Natural killer cell treated with Interleukin-12 subunit alpha and Interleukin-12 subunit beta and Interleukin-15 and Interleukin-18, amount 100 ng/mL, for 72 hours (primary cell): ENCODE data around the gene IL18R1. TPM values are rescaled to one million over a fixed set of nuclear protein-coding genes. Genes with fewer than 3 reads are reported as not detected.
A peak's percentile ranks its signal among the peaks of the same experiment; 100 is the strongest.

Source experiments
- ATAC-seq, 2 donors: fragments of 150-1000 bp; cut with Tn5 transposase in 1 of 2; sonication (Bioruptor Pico), chemical (Tn5 transposase) in 1 of 2; 2 replicates each; pipeline ENCODE4 v1.10.0; 2021
- DNase-seq: peaks from one replicate; pipeline ENCODE4 v3.0.0; 2022; ENCODE audit warnings: low spot score
- H3K27ac Mint-ChIP-seq, 2 donors: 1 replicate in 1 of 2; 2 replicates in 1 of 2; pipeline ENCODE4 v1.8.0; 2022; ENCODE audit warnings: mixed read lengths in 2 of 2, mild to moderate bottlenecking in 1 of 2, moderate library complexity in 1 of 2
- H3K27me3 Mint-ChIP-seq, 2 donors: 1 replicate in 1 of 2; 2 replicates in 1 of 2; pipeline ENCODE4 v1.8.0; 2022; ENCODE audit warnings: mixed read lengths in 2 of 2
- H3K36me3 Mint-ChIP-seq: one replicate; pipeline ENCODE4 v1.8.0; 2022; ENCODE audit warnings: mixed read lengths
- H3K4me1 Mint-ChIP-seq, 2 donors: 1 replicate in 1 of 2; 2 replicates in 1 of 2; pipeline ENCODE4 v1.8.0; 2022; ENCODE audit warnings: low read depth in 2 of 2, mixed read lengths in 2 of 2, mild to moderate bottlenecking in 1 of 2
- H3K4me3 Mint-ChIP-seq: one replicate; pipeline ENCODE4 v1.8.0; 2022; ENCODE audit warnings: mixed read lengths
- H3K9me3 Mint-ChIP-seq: 2 replicates; pipeline ENCODE4 v1.8.0; 2022; ENCODE audit warnings: mixed read lengths
- total RNA-seq, 2 donors: library from RNA; stranded (reverse); gene quantifications; one replicate each; pipeline ENCODE4 v1.2.3, GENCODE V29; 2022

Gene IL18R1
- total RNA-seq, 2 donors from 2014 or later: 135 to 219 TPM

GRCh38 chr2:102358496-102358895 lies 2.9 kb downstream of the IL18R1 start:
- peak overlapping the region; percentile 100 for H3K4me3 Mint-ChIP-seq
- H3K4me1 Mint-ChIP-seq: peaks cover 56 to 71% of the 10 kb centered on the region in 2 donors
- H3K36me3 Mint-ChIP-seq: peaks cover 55% of the 10 kb centered on the region
- DNase-seq (no peak), ATAC-seq (no peak)
- H3K27ac Mint-ChIP-seq: peak overlapping the region; percentile 99 to 100
- no peaks in the 10 kb centered on the region for H3K27me3 Mint-ChIP-seq
- no peaks in the 10 kb centered on the region for H3K9me3 Mint-ChIP-seq

- peaks cover 62 to 81% of the 10 kb centered on the region in 2 donors for H3K4me1 Mint-ChIP-seq
- no peak for DNase-seq
- no peaks in the 10 kb centered on the region for H3K9me3 Mint-ChIP-seq
- no peak for ATAC-seq
- H3K36me3 Mint-ChIP-seq: peaks cover 65% of the 10 kb centered on the region
- H3K27me3 Mint-ChIP-seq: no peaks in the 10 kb centered on the region
- H3K27ac Mint-ChIP-seq: peak overlapping the region; percentile 99 to 100
- H3K4me3 Mint-ChIP-seq: peak overlapping the region; percentile 100
Observed at GRCh38 chr2:102359527-102359926, 3.9 kb downstream of the IL18R1 start.

- Mint-ChIP-seq H3K27ac (peak overlapping the region; percentile 78 to 100), H3K4me3 (peak overlapping the region; percentile 66), H3K27me3 (no peaks in the 10 kb centered on the region), H3K4me1 (peaks cover 73 to 85% of the 10 kb centered on the region in 2 donors), H3K36me3 (peaks cover 78% of the 10 kb centered on the region), H3K9me3 (peaks cover 13% of the 10 kb centered on the region)
- ATAC-seq (no peak), DNase-seq (no peak)
Observed at GRCh38 chr2:102361632-102362241, 6.1 kb downstream of the IL18R1 start.

GRCh38 chr2:102365763-102366162 lies 10.2 kb downstream of the IL18R1 start:
- Mint-ChIP-seq H3K4me1 (peaks cover 81 to 96% of the 10 kb centered on the region in 2 donors), H3K36me3 (peaks cover 85% of the 10 kb centered on the region), H3K27ac (peak overlapping the region; percentile 99 to 100), H3K4me3 (peak overlapping the region; percentile 88), H3K27me3 (no peaks in the 10 kb centered on the region), H3K9me3 (peaks cover 13% of the 10 kb centered on the region)
- ATAC-seq (no peak), DNase-seq (no peak)

- Mint-ChIP-seq H3K27me3 (no peaks in the 10 kb centered on the region), H3K4me3 (peak overlapping the region; percentile 88), H3K4me1 (peaks cover 83 to 95% of the 10 kb centered on the region in 2 donors), H3K9me3 (peaks cover 13% of the 10 kb centered on the region), H3K36me3 (peaks cover 80% of the 10 kb centered on the region), H3K27ac (peak overlapping the region; percentile 99 to 100)
- DNase-seq: no peak
- peak; percentile 69 to 71 for ATAC-seq
Observed at GRCh38 chr2:102366406-102367112, 11.0 kb downstream of the IL18R1 start.

GRCh38 chr2:102367331-102367971 lies 11.9 kb downstream of the IL18R1 start:
- Mint-ChIP-seq H3K27me3 (no peaks in the 10 kb centered on the region), H3K4me3 (peak overlapping the region; percentile 88), H3K4me1 (peaks cover 78 to 89% of the 10 kb centered on the region in 2 donors), H3K9me3 (peaks cover 13% of the 10 kb centered on the region), H3K36me3 (peaks cover 73% of the 10 kb centered on the region), H3K27ac (peak overlapping the region; percentile 99 to 100)
- DNase-seq (no peak), ATAC-seq (peak; percentile 72 to 74)

GRCh38 chr2:102368461-102369109 lies 13.0 kb downstream of the IL18R1 start:
- H3K4me3 Mint-ChIP-seq: peak overlapping the region; percentile 88
- peak overlapping the region; percentile 99 to 100 for H3K27ac Mint-ChIP-seq

GRCh38 chr2:102369866-102370265 lies 14.3 kb downstream of the IL18R1 start:
- Mint-ChIP-seq H3K4me3 (peak overlapping the region; percentile 88), H3K27ac (peak overlapping the region; percentile 99 to 100), H3K4me1 (peaks cover 66 to 69% of the 10 kb centered on the region in 2 donors), H3K9me3 (peaks cover 11% of the 10 kb centered on the region), H3K27me3 (no peaks in the 10 kb centered on the region), H3K36me3 (peaks cover 65% of the 10 kb centered on the region)
- DNase-seq (no peak), ATAC-seq (no peak)

More at GRCh38 chr2:102368461-102369109, 13.0 kb downstream of the IL18R1 start:
- Mint-ChIP-seq H3K27me3 (no peaks in the 10 kb centered on the region), H3K9me3 (peaks cover 13% of the 10 kb centered on the region), H3K4me1 (peaks cover 72 to 78% of the 10 kb centered on the region in 2 donors), H3K36me3 (peaks cover 70% of the 10 kb centered on the region)
- ATAC-seq (peak; percentile 85 to 89), DNase-seq (peak; percentile 91)

GRCh38 chr2:102376052-102376591 lies 20.5 kb downstream of the IL18R1 start:
- H3K27ac Mint-ChIP-seq: peak overlapping the region; percentile 65 to 82
- H3K9me3 Mint-ChIP-seq: peaks cover 2% of the 10 kb centered on the region
- peaks cover 63% of the 10 kb centered on the region for H3K36me3 Mint-ChIP-seq
- no peak for ATAC-seq
- DNase-seq: no peak
- peak overlapping the region; percentile 37 for H3K4me3 Mint-ChIP-seq
- peaks cover 48 to 55% of the 10 kb centered on the region in 2 donors for H3K4me1 Mint-ChIP-seq
- no peaks in the 10 kb centered on the region for H3K27me3 Mint-ChIP-seq

- Mint-ChIP-seq H3K9me3 (peaks cover 12% of the 10 kb centered on the region), H3K4me3 (no peak overlapping the region), H3K27me3 (no peaks in the 10 kb centered on the region), H3K4me1 (peaks cover 44 to 55% of the 10 kb centered on the region in 2 donors), H3K36me3 (peaks cover 76% of the 10 kb centered on the region), H3K27ac (no peak overlapping the region)
- DNase-seq (no peak), ATAC-seq (no peak)
Observed at GRCh38 chr2:102383722-102384121, 28.1 kb downstream of the IL18R1 start.

GRCh38 chr2:102385522-102385921 lies 29.9 kb downstream of the IL18R1 start:
- H3K27ac Mint-ChIP-seq: peak overlapping the region; percentile 46 to 79
- no peak for DNase-seq

GRCh38 chr2:102386004-102386403 lies 30.4 kb downstream of the IL18R1 start:
- H3K36me3 Mint-ChIP-seq: peaks cover 79% of the 10 kb centered on the region
- peak overlapping the region; percentile 46 to 79 for H3K27ac Mint-ChIP-seq
- DNase-seq: no peak
- no peak for ATAC-seq
- no peaks in the 10 kb centered on the region for H3K27me3 Mint-ChIP-seq
- peaks cover 12% of the 10 kb centered on the region for H3K9me3 Mint-ChIP-seq
- H3K4me3 Mint-ChIP-seq: no peak overlapping the region
- peaks cover 39 to 54% of the 10 kb centered on the region in 2 donors for H3K4me1 Mint-ChIP-seq

More at GRCh38 chr2:102385522-102385921, 29.9 kb downstream of the IL18R1 start:
- Mint-ChIP-seq H3K36me3 (peaks cover 78% of the 10 kb centered on the region), H3K4me1 (peaks cover 44 to 54% of the 10 kb centered on the region in 2 donors), H3K9me3 (peaks cover 12% of the 10 kb centered on the region), H3K27me3 (no peaks in the 10 kb centered on the region), H3K4me3 (no peak overlapping the region)
- no peak for ATAC-seq

GRCh38 chr2:102386867-102387541 lies 31.4 kb downstream of the IL18R1 start:
- no peak for ATAC-seq
- no peaks in the 10 kb centered on the region for H3K27me3 Mint-ChIP-seq
- peak overlapping the region; percentile 70 to 79 for H3K27ac Mint-ChIP-seq
- peaks cover 89% of the 10 kb centered on the region for H3K36me3 Mint-ChIP-seq
- DNase-seq: no peak
- H3K4me1 Mint-ChIP-seq: peaks cover 49 to 64% of the 10 kb centered on the region in 2 donors
- H3K9me3 Mint-ChIP-seq: peaks cover 12% of the 10 kb centered on the region
- H3K4me3 Mint-ChIP-seq: peak overlapping the region; percentile 38
